K562 (cell line): ENCODE measurements around the gene PCMTD2. TPM values are rescaled to one million over a fixed set of nuclear protein-coding genes. Genes with fewer than 3 reads are reported as not detected.

Experiments used
- ATAC-seq: fragments of 200-7000 bp; cut with Tn5 transposase; 3 replicates; pipeline ENCODE4 v1.9.1; 2020; ENCODE audit warnings: moderate library complexity
- BruUV-seq: library from RNA; stranded (reverse); fragments of 400-500 nt; replicated peaks from 2 replicates; lab custom pipeline; 2021; lab: Mats Ljungman, UMichigan
- CTCF ChIA-PET: fragments of 300-600 bp; formaldehyde crosslinking; extraction: SDS; loops from one replicate; lab custom pipeline; 2021; ENCODE audit warnings: low intra/inter-chr PET ratio; lab: Yijun Ruan, JAX
- POLR2A ChIA-PET: fragments of 300-600, 350-650 bp; sonication (Branson Sonifier 250); formaldehyde crosslinking; extraction: SDS; loops from one replicate; lab custom pipeline; 2021; ENCODE audit warnings: antibody characterized with exemption, inconsistent platforms; lab: Yijun Ruan, JAX
- DNase-seq, 4 experiments: peaks; one replicate each; pipeline versions ENCODE4 v3.0.0 to v3.0.0-alpha.2; 2011 to 2018; ENCODE audit warnings: low spot score in 3 of 4, mixed read lengths in 3 of 4; ENCODE audit errors: extremely low read depth in 1 of 4
- FAIRE-seq: peaks from 2 replicates; lab custom pipeline; 2011; peaks lifted over from hg19 to GRCh38; lab: Jason Lieb, UNC
- H2AFZ ChIP-seq: 2 replicates; pipeline ENCODE4 v1.6.0; 2011; ENCODE audit warnings: low read depth, low read length, control low read depth, inconsistent platforms
- H3K27ac ChIP-seq: fragments of 200-600 bp; 3 replicates; pipeline ENCODE4 v1.8.0; 2011; ENCODE audit warnings: low read depth, mild to moderate bottlenecking, control low read depth, inconsistent platforms, low read length, moderate library complexity, mixed read lengths; ENCODE audit errors: extremely low read depth
- H3K27me3 ChIP-seq, 2 experiments: fragments of 300-600 bp in 1 of 2; 2 replicates in 1 of 2; 3 replicates in 1 of 2; pipeline versions ENCODE4 v1.6.0 to v1.8.0; 2011; ENCODE audit warnings: inconsistent platforms in 2 of 2, low read length in 2 of 2, mild to moderate bottlenecking in 1 of 2, mixed read lengths in 1 of 2, moderate library complexity in 1 of 2; ENCODE audit not compliant: control insufficient read depth in 2 of 2, insufficient read depth in 2 of 2
- H3K36me3 ChIP-seq: fragments of 300-600 bp; 3 replicates; pipeline ENCODE4 v1.8.0; 2011; ENCODE audit warnings: mild to moderate bottlenecking, low read length, inconsistent platforms; ENCODE audit not compliant: control insufficient read depth, insufficient read depth
- H3K4me1 ChIP-seq, 2 experiments: fragments of 200-600 bp in 1 of 2; replicated peaks in 1 of 2; 2 replicates in 1 of 2; 3 replicates in 1 of 2; pipeline versions ENCODE4 v1.5.1 to v1.8.0; 2011; ENCODE audit warnings: inconsistent platforms in 2 of 2, low read length in 2 of 2, mild to moderate bottlenecking in 1 of 2, mixed read lengths in 1 of 2, moderate library complexity in 1 of 2; ENCODE audit not compliant: control insufficient read depth in 2 of 2, insufficient read depth in 2 of 2
- H3K4me2 ChIP-seq: 2 replicates; pipeline ENCODE4 v1.6.1; 2011; ENCODE audit warnings: low read length, control low read depth, inconsistent platforms, mixed read lengths; ENCODE audit not compliant: insufficient read depth
- H3K4me3 ChIP-seq: fragments of 200-600 bp; sonication (generic), shearing (Covaris generic); 2 replicates; pipeline ENCODE4 v1.5.1; 2016; ENCODE audit warnings: control low read depth, inconsistent platforms
- H3K79me2 ChIP-seq: fragments of 200-600 bp; 3 replicates; pipeline ENCODE4 v1.8.0; 2011; ENCODE audit warnings: low read length, inconsistent platforms; ENCODE audit not compliant: control insufficient read depth, insufficient read depth
- H3K9ac ChIP-seq, 2 experiments: 2 replicates each; pipeline versions ENCODE4 v1.6.0 to v1.6.1; 2011; ENCODE audit warnings: low read depth in 2 of 2, low read length in 2 of 2, control low read depth in 1 of 2, inconsistent platforms in 1 of 2, mild to moderate bottlenecking in 1 of 2, mixed read lengths in 1 of 2; ENCODE audit not compliant: insufficient read depth in 1 of 2
- H3K9me1 ChIP-seq: one replicate; pipeline ENCODE4 v1.6.0; 2011; ENCODE audit warnings: inconsistent platforms, mild to moderate bottlenecking, low read length, moderate library complexity; ENCODE audit not compliant: control insufficient read depth, insufficient read depth
- H3K9me3 ChIP-seq: replicated peaks from 2 replicates; pipeline ENCODE4 v1.5.1; 2011; ENCODE audit warnings: low read depth, low read length, inconsistent platforms; ENCODE audit not compliant: control insufficient read depth, insufficient read depth
- H4K20me1 ChIP-seq: replicated peaks from 2 replicates; pipeline ENCODE4 v1.6.1; 2011; ENCODE audit warnings: low read length, inconsistent platforms, mixed read lengths; ENCODE audit not compliant: control insufficient read depth, insufficient read depth
- BHLHE40 ChIP-seq: IDR thresholded peaks from 2 replicates; pipeline ENCODE4 v1.6.1; 2011; ENCODE audit warnings: low read length, improper control_type of control experiment
- MYNN ChIP-seq, 2 experiments: sonication (generic); formaldehyde crosslinking in 1 of 2; IDR thresholded peaks; 2 replicates each; pipeline versions ENCODE4 v1.5.0 to v1.6.1; 2016 to 2020; ENCODE audit warnings: antibody characterized with exemption in 1 of 2, missing genetic modification reagents in 1 of 2
- SMAD2 ChIP-seq: fragments of 150-350 bp; IDR thresholded peaks from 2 replicates; pipeline ENCODE4 v1.6.1; 2014; ENCODE audit warnings: low read depth, mild to moderate bottlenecking, low read length
- ZNF444 ChIP-seq: fragments of 250-450 bp; sonication (Bioruptor Pico); IDR thresholded peaks from 2 replicates; pipeline ENCODE4 v1.4.0; 2020; ENCODE audit warnings: mild to moderate bottlenecking, moderate library complexity
- WGBS: fragments of 100-300 bp; shearing (Covaris generic); methylation state at CpG from one replicate; pipeline ENCODE4 v1.1.6; 2016; ENCODE audit warnings: low coverage, mixed read lengths; ENCODE audit not compliant: insufficient coverage; ENCODE audit errors: missing lambda C conversion rate; 5-methylcytosine and 5-hydroxymethylcytosine counted together
- in situ Hi-C: fragments of 300-500 bp; cut with MboI; formaldehyde crosslinking; loops from 4 replicates; pipeline ENCODE4 v1.15.0; 2018; ENCODE audit warnings: inconsistent platforms, mixed read lengths
- intact Hi-C: fragments of 100-400 bp; cut with micrococcal nuclease; formaldehyde crosslinking; loops from 2 replicates; pipeline ENCODE4 v1.14.2; 2022
- polyA plus RNA-seq, 8 experiments: library from polyadenylated mRNA; depleted of rRNA in 4 of 8; stranded (reverse) in 5 of 8; unstranded in 3 of 8; fragments of >200 nt; fragmentation: Nextera tagmentation in 2 of 8; fragmentation: Illumina TruSeq in 1 of 8; extraction: Ambion mirVana in 2 of 8; extraction: Trizol in 1 of 8; gene quantifications; 2 replicates each; pipeline versions ENCODE4 v1.2.1 to v1.2.3, GENCODE V29; 2011 to 2014; ENCODE audit warnings: inconsistent platforms in 1 of 8, missing spikeins in 1 of 8
- total RNA-seq, 7 experiments: library from RNA; depleted of rRNA in 6 of 7; stranded (reverse); fragments of >200 nt in 6 of 7; fragmentation: Illumina TruSeq in 2 of 7; extraction: Trizol in 2 of 7; gene quantifications; 2 replicates each; pipeline versions ENCODE4 v1.2.1 to v1.2.3, GENCODE V29; 2011 to 2021; ENCODE audit warnings: low replicate concordance in 1 of 7
- TF ChIP-seq, protein P1 (sequence below), 2 experiments: IDR thresholded peaks; 2 replicates each; pipeline ENCODE4 v1.6.1; 2011; ENCODE audit warnings: borderline replicate concordance in 1 of 2, control low read depth in 1 of 2, low read depth in 1 of 2, low read length in 1 of 2, mild to moderate bottlenecking in 1 of 2, mixed read lengths in 1 of 2, moderate library complexity in 1 of 2; ENCODE audit not compliant: insufficient read depth in 1 of 2, insufficient read length in 1 of 2, poor library complexity in 1 of 2, severe bottlenecking in 1 of 2; ENCODE audit errors: extremely low read depth in 1 of 2

The PCMTD2 gene
- total and polyA plus RNA-seq, 9 of the 15 experiments (the other 6 are each of a cell fraction or from before 2014, with no cell fraction given) = 11.3 to 49.3 (median 28.4) TPM

DNA sequence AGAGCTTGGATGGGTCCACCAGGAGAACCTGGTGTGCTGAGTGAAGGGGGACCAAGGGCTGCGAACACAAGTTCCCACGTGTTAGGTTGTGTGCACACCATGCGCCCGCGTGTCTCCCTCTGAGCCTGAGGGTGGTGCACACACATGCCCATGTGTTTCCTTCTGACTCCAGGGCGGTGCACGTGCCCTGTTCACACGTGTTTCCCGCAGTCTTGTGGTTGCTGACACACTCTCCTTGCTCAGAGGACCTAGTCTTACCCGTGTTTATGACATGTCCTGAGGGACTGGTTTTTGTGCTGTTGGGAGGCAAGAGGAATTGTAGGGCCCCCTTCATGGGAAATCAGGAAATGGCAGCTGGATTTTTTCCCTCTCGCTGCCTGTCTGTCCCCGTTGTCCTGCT is 36.3 kb upstream of the PCMTD2 start:
- Histone ChIP-seq H3K9me3 (no peaks in the 10 kb centered on the region), H3K4me1 (peaks cover 54 to 70% of the 10 kb centered on the region in 2 experiments; a peak in 4 of 5 replicates), H4K20me1 (peaks cover 3% of the 10 kb centered on the region; the same call in 1 of the 2 replicates), H2AFZ (peak overlapping the region; percentile 13; the same call in 1 of the 2 replicates), H3K79me2 (no peaks in the 10 kb centered on the region), H3K9ac (no peak overlapping the region), H3K27ac (no peak overlapping the region), H3K27me3 (peaks cover 7 to 33% of the 10 kb centered on the region in 2 experiments), H3K4me3 (no peak overlapping the region), H3K36me3 (no peaks in the 10 kb centered on the region), H3K9me1 (peaks cover 3% of the 10 kb centered on the region), H3K4me2 (no peak overlapping the region)
- POLR2A ChIA-PET = interaction anchor here (0.7 kb wide), 1 partner anchor 78 kb away, joined by 3 read pairs; no protein-coding TSS in a partner anchor
- CTCF ChIA-PET = no interaction called here
- TF ChIP-seq, protein P1, sequence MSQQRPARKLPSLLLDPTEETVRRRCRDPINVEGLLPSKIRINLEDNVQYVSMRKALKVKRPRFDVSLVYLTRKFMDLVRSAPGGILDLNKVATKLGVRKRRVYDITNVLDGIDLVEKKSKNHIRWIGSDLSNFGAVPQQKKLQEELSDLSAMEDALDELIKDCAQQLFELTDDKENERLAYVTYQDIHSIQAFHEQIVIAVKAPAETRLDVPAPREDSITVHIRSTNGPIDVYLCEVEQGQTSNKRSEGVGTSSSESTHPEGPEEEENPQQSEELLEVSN (IDR thresholded peaks at IDR 0.05; ENCODE audit: borderline replicate concordance in 1 of 2, extremely low read depth in 1 of 2, insufficient read depth in 1 of 2, insufficient read length in 1 of 2, low read depth in 1 of 2, low read length in 1 of 2, poor library complexity in 1 of 2, severe bottlenecking in 1 of 2) = peak in 1 of 2 experiments; percentile 21
- TF ChIP-seq SMAD2 = no peak
- no peak for TF ChIP-seq MYNN (IDR thresholded peaks at IDR 0.05)
- no peak for TF ChIP-seq MYNN (CRISPR knock-in tag; IDR thresholded peaks at IDR 0.05)
- TF ChIP-seq ZNF444 (CRISPR knock-in tag) = no peak
- peak; percentile 42; the same call in 1 of the 2 replicates for TF ChIP-seq BHLHE40
- DNase-seq (no peak), FAIRE-seq (no peak), ATAC-seq (no peak)
- 48% methylated on average over 12 of the region's 12 CpGs for WGBS
- in situ Hi-C loops (no loop called here), intact Hi-C loops (no loop called here)
- no TSS peak for BruUV-seq
